DMS153 (cell line): ENCODE results near the gene AGRP.

ENCODE experiments used
- DNase-seq: peaks from one replicate; lab custom pipeline; 2025; lab: John Stamatoyannopoulos, UW

AGRP gene

GRCh38 chr16:67445441-67445912 lies 37.9 kb downstream of the AGRP start:
- no peak for DNase-seq

DNA sequence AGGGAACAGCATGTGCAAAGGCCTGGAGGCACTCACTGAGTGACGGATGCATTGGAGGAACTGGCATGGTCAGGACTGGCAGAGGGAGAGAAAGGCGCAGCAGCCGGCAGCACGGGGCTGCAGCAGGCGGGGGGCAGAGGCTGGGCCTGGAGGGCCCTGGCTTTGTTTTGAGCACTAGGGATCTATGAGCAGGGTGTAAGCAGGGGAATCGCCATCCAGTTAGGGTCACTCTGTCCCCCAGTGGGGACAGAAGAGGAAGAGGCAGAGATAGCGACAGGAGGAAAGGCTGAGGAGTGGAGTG lies 38.3 kb downstream of the AGRP start:
- no peak for DNase-seq

DNA sequence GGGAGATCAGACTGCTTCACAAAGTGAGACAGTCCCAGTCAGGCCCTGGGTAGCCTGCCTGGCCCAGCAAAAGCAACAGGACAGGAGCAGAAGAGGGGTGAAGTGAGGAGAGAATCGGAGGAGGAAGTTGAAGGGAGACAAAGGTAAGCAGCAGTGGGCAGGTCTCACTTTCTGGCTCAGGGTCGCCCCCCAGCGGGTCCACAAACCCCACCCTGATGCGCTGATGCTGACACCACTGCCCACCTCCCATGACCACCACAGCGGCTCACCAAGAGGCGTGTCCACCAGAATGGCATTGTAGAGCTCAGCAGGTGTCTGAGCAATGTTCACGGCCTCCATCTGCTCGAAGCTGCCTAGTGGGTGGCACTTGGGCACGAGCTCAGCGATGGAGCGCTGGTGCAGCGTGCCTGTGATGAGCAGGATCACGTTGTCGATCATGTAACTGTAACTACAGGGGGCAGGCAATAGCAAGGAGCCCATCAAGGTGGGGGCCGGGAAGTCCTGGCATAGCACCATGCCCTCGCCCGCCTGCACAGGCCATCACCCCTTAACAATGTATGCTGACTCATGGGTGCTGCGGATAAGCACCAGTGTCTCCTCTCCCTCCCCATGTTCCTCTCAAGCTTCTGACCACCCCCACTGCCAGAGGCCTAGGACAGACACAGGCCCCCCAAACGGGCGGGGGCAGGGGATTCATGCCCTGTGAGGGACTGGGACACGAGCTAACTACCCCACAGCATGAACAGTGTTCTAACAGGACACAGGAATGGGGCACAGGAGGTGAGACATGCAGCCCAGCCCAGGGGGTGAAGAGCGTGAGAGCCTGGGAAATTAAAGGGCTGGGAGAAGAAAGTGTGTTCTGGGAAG lies 38.9 kb downstream of the AGRP start:
- DNase-seq = no peak

DNA sequence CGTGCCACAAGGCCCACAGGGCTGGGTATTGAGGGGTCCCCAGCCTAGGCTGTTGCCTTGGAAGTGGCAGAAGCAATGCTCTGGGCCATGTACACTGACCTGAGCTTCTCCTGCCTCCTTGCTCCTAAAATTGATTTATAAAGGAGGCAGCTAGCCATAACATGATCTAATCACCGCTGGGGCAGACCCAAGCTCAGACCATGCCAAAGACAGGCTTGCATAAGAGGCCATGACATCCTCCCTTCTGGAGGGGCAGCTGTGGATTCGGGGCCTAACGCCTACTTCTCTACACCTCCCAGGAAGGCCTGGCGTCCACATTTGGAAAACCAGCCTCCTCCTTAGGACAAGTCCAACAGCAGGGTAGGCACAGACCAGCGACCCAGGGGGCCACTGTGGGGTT lies 40.1 kb downstream of the AGRP start:
- no peak for DNase-seq

DNA sequence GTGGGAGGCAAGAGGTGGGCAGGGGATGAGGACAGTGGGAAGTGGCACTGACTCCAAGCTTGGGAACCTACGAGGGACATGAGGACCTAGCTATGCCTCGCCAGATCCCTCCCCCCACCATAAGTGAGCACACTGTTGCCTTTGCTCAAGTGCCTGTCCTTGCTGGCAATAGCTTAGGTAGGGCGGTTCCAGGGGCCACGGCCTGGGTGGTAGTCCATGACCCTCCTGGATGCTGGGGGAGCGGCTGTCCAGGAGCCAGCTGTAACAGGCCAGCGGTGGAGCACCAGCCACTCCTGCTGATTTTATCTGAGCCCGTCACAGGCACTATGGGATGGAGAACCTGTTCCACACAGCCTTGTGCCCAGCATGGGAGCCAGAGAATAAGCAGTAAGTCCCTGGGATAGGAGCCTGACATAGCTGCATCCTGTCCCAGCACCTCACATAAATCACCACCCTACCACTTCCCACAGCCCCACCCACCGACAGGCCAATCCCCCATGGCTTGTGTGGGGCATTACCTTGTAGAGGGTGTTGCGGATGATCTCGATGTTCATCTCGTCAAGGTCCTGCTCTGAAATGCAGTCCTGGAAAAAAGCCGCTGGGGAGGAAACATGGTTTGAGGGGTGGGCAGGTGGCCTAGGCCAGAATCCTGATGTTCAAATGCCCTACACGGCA lies 40.6 kb downstream of the AGRP start:
- DNase-seq = no peak

DNA sequence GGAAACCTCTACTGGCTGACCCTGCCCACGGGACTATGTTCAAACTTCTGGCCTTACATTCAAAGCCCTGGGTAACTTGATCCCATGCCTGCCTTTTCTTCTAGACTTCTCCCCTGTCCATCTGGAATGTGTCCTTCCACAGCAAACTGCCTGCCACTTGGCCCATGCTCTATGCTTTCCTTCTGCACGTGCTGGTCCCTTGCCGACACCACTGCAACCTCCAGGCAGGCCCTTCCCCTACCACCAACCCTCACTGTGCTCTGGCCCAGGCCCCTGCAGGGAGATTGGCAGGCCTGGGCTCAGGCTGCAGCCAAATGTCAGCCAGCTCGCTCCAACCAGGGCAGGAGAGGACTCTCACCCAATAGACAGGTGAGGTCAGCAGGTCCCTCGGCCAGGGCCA lies 41.4 kb downstream of the AGRP start:
- no peak for DNase-seq

GRCh38 chr16:67441271-67441753 lies 42.0 kb downstream of the AGRP start:
- DNase-seq = peak; percentile 88

GRCh38 chr16:67438824-67439393 lies 44.4 kb downstream of the AGRP start:
- DNase-seq = no peak

DNA sequence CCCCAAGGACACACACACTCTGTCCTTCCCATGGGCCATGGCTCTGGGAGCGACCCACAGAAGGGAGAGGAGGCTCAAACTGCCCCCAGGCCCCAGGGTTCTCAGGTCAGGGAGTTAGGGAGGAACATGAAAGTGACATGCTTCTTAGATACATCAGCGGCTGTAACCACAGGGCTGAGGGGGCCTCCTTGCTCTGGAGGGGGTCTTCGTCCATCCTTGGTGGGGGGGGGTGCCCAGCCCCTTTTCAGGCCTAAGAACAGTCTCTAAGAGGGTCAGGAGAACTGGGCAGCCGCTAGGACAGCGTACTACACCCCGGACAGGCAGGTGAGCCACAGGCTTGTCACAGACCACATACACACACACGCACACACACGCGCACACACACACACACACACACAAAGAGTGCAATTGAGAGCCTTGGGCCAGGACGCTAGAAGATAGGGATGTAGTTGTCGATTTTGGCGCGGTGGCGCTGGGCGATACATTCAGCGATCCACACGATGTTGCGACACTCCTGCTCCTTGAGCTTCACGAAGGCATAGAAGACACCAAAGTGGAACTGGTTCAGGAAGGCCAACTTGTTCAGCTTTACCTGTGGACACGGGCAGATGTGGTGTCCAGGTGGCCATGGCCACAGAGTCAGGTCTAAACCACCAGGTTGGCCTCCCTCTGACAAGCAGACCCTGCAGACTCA lies 45.1 kb downstream of the AGRP start:
- DNase-seq = no peak

- DNase-seq = no peak
Observed at GRCh38 chr16:67437513-67437912, 45.8 kb downstream of the AGRP start.

DNA sequence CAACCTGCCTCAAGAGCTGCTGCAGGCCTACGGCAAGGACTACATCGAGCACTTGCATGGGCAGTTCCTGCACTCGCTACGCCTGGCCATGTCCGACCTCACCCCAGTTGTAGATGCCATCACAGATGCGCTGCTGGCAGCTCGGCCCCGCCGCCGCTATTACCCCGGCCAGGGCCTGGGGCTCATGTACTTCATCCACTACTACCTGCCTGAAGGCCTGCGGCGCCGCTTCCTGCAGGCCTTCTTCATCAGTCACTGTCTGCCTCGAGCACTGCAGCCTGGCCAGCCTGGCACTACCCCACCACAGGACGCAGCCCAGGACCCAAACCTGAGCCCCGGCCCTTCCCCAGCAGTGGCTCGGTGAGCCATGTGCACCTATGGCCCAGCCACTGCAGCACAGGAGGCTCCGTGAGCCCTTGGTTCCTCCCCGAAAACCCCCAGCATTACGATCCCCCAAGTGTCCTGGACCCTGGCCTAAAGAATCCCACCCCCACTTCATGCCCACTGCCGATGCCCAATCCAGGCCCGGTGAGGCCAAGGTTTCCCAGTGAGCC lies 46.6 kb downstream of the AGRP start:
- no peak for DNase-seq

DNA sequence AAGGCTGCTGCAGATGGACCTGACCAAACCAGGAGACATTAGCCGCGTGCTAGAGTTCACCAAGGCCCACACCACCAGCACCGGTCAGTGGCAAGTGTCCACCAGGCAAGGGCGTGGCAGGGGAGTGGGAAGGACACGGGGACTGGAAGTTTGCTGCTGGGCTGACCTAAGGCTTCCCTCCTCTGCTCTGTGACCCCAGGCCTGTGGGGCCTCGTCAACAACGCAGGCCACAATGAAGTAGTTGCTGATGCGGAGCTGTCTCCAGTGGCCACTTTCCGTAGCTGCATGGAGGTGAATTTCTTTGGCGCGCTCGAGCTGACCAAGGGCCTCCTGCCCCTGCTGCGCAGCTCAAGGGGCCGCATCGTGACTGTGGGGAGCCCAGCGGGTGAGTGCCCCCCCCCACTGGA lies 47.6 kb downstream of the AGRP start:
- DNase-seq = no peak

DNA sequence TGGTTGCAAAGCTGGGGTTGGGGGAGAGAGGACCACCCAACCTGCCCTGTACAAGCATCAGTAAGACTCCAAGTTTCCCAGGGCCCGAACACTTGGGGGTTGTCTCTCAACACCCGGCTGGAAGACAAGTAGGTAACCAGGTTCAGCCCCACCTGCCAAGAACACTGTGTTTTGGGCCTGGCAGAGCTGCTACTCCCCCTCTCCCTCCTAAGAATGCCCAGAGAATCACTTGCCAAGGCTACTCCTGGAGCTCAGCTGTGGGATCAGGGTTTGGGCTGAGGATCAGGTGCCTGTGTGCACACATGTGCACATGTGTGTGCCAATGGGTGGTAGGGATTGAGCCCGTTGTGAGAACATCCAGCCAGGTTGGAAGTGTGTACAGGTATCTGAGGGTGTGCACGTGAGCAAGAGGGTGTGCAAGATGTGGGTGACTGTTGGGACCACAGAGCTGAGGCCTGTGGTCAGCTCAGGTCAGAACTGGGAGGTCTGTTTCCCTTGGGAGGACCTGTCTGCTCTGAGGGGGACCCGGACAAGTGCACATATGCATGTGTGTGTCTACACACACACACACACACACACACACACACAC lies 50.1 kb downstream of the AGRP start:
- DNase-seq = no peak
